HCT116 (cell line): ENCODE data around the gene GSTM4. TPM values are rescaled to one million over a fixed set of nuclear protein-coding genes. Genes with fewer than 3 reads are reported as not detected.

ENCODE experiments used
- ATAC-seq: fragments of 200-7000 bp; cut with Tn5 transposase; 2 replicates; pipeline ENCODE4 v1.9.1; 2020; ENCODE audit warnings: mild to moderate bottlenecking, moderate library complexity
- BruUV-seq: library from RNA; stranded (reverse); fragments of 400-500 nt; replicated peaks from 2 replicates; lab custom pipeline; 2021; lab: Mats Ljungman, UMichigan
- CTCF ChIA-PET: fragments of 300-600 bp; sonication (Branson Sonifier 250); formaldehyde crosslinking; loops from one replicate; lab custom pipeline; 2021; ENCODE audit warnings: antibody characterized with exemption; lab: Charles Lee
- POLR2A ChIA-PET: fragments of 300-600, 350-600 bp; sonication (Branson Sonifier 250); formaldehyde crosslinking; loops from one replicate; lab custom pipeline; 2021; ENCODE audit warnings: antibody characterized with exemption; lab: Charles Lee
- RAD21 ChIA-PET, 2 experiments: fragments of 300-600 bp; sonication (Branson Sonifier 250); formaldehyde crosslinking; loops; one replicate each; lab custom pipeline; 2023; ENCODE audit warnings: low total read pairs in 2 of 2; ENCODE audit not compliant: uncharacterized antibody in 2 of 2, unreplicated experiment in 2 of 2, low non-redundant PET in 1 of 2; lab: Charles Lee
- DNase-seq: peaks from one replicate; pipeline ENCODE4 v3.0.0-alpha.2; 2010; ENCODE audit warnings: low read depth, low spot score
- H2AFZ ChIP-seq: fragments of 200-600 bp; shearing (Covaris generic), sonication (generic); 2 replicates; pipeline ENCODE4 v1.6.1; 2017; ENCODE audit warnings: low read depth, mixed run types, mixed read lengths, antibody characterized with exemption, low read length; ENCODE audit not compliant: poor library complexity, severe bottlenecking
- H3K27ac ChIP-seq: 2 replicates; pipeline ENCODE4 v1.5.1; 2012; ENCODE audit warnings: low read depth, low read length
- H3K27me3 ChIP-seq: fragments of 200-600 bp; sonication (generic); 2 replicates; pipeline ENCODE4 v1.6.1; 2016; ENCODE audit warnings: mixed run types, low read length, mixed read lengths; ENCODE audit not compliant: insufficient read depth
- H3K36me3 ChIP-seq, 2 experiments: fragments of 200-500 bp in 1 of 2; fragments of 200-600 bp in 1 of 2; sonication (Bioruptor generic) in 1 of 2; sonication (generic) in 1 of 2; 2 replicates each; pipeline versions ENCODE4 v1.5.1 to v1.6.1; 2014 to 2016; ENCODE audit warnings: low read length in 2 of 2, inconsistent platforms in 1 of 2, mixed read lengths in 1 of 2, mixed run types in 1 of 2; ENCODE audit not compliant: insufficient read depth in 2 of 2, control insufficient read depth in 1 of 2
- H3K4me1 ChIP-seq, 2 experiments: fragments of 200-600 bp in 1 of 2; sonication (generic) in 1 of 2; 2 replicates each; pipeline versions ENCODE4 v1.5.1 to v1.6.1; 2012 to 2017; ENCODE audit warnings: low read length in 2 of 2, inconsistent platforms in 1 of 2, mild to moderate bottlenecking in 1 of 2, mixed read lengths in 1 of 2, mixed run types in 1 of 2, moderate library complexity in 1 of 2; ENCODE audit not compliant: insufficient read depth in 2 of 2, control insufficient read depth in 1 of 2
- H3K4me2 ChIP-seq: fragments of 200-600 bp; sonication (generic); 2 replicates; pipeline ENCODE4 v1.6.1; 2017; ENCODE audit warnings: mixed run types, low read length, mixed read lengths
- H3K4me3 ChIP-seq, 2 experiments: fragments of 200-600 bp in 1 of 2; sonication (generic) in 1 of 2; replicated peaks in 1 of 2; 2 replicates each; pipeline ENCODE4 v1.5.1; 2011 to 2016; ENCODE audit warnings: low read length in 2 of 2, control low read depth in 1 of 2, low read depth in 1 of 2, mild to moderate bottlenecking in 1 of 2, mixed read lengths in 1 of 2, mixed run types in 1 of 2
- H3K79me2 ChIP-seq: fragments of 200-600 bp; sonication (generic); 2 replicates; pipeline ENCODE4 v1.6.1; 2017; ENCODE audit warnings: mild to moderate bottlenecking, mixed run types, low read length, moderate library complexity, mixed read lengths; ENCODE audit not compliant: insufficient read depth
- H3K9ac ChIP-seq: fragments of 200-600 bp; sonication (generic); 2 replicates; pipeline ENCODE4 v1.6.1; 2016; ENCODE audit warnings: low read length, mixed read lengths
- H3K9me2 ChIP-seq: fragments of 200-600 bp; sonication (generic), shearing (Covaris generic); 2 replicates; pipeline ENCODE4 v1.6.1; 2017; ENCODE audit warnings: mixed run types, mild to moderate bottlenecking, moderate library complexity; ENCODE audit not compliant: insufficient read depth
- H3K9me3 ChIP-seq, 2 experiments: fragments of 200-500 bp in 1 of 2; fragments of 200-600 bp in 1 of 2; sonication (Bioruptor generic) in 1 of 2; sonication (generic) in 1 of 2; 2 replicates each; pipeline ENCODE4 v1.6.1; 2014 to 2017; ENCODE audit warnings: low read length in 2 of 2, mixed read lengths in 2 of 2, inconsistent platforms in 1 of 2, low read depth in 1 of 2, mild to moderate bottlenecking in 1 of 2, mixed run types in 1 of 2, moderate library complexity in 1 of 2; ENCODE audit not compliant: control insufficient read depth in 1 of 2, insufficient read depth in 1 of 2
- H4K20me1 ChIP-seq: fragments of 200-600 bp; sonication (generic), shearing (Covaris generic); 2 replicates; pipeline ENCODE4 v1.6.1; 2017; ENCODE audit warnings: mixed run types, mild to moderate bottlenecking, moderate library complexity; ENCODE audit not compliant: insufficient read depth
- CBX3 ChIP-seq: IDR thresholded peaks from 2 replicates; pipeline ENCODE4 v1.6.1; 2012; ENCODE audit warnings: low read depth
- ELF1 ChIP-seq: IDR thresholded peaks from 2 replicates; pipeline ENCODE4 v1.6.1; 2012; ENCODE audit warnings: low read depth, borderline replicate concordance
- EZH2 ChIP-seq: fragments of 200-600 bp; sonication (generic); IDR thresholded peaks from 2 replicates; pipeline ENCODE4 v1.6.1; 2017; ENCODE audit warnings: antibody characterized with exemption, mixed run types
- EZH2phosphoT487 ChIP-seq: fragments of 200-600 bp; IDR thresholded peaks from 2 replicates; pipeline ENCODE4 v1.6.1; 2018; ENCODE audit warnings: antibody characterized with exemption, borderline replicate concordance
- JUND ChIP-seq: IDR thresholded peaks from 2 replicates; pipeline ENCODE4 v1.6.1; 2012
- POLR2A ChIP-seq: IDR thresholded peaks from 2 replicates; pipeline ENCODE4 v1.7.0; 2011; ENCODE audit warnings: borderline replicate concordance; ENCODE audit not compliant: insufficient read depth, insufficient read length; ENCODE audit errors: extremely low read depth
- POLR2AphosphoS5 ChIP-seq: IDR thresholded peaks from 2 replicates; pipeline ENCODE4 v1.6.1; 2011; ENCODE audit warnings: mild to moderate bottlenecking, low read depth, low read length, moderate library complexity
- RAD21 ChIP-seq: IDR thresholded peaks from 2 replicates; pipeline ENCODE4 v1.6.1; 2012; ENCODE audit warnings: low read depth, mild to moderate bottlenecking
- SIN3A ChIP-seq: IDR thresholded peaks from 2 replicates; pipeline ENCODE4 v1.6.1; 2012; ENCODE audit warnings: low read depth
- SP1 ChIP-seq: IDR thresholded peaks from 2 replicates; pipeline ENCODE4 v1.6.1; 2012; ENCODE audit warnings: low read depth
- SRF ChIP-seq: IDR thresholded peaks from 2 replicates; pipeline ENCODE4 v1.6.1; 2012; ENCODE audit warnings: low read depth
- YY1 ChIP-seq: IDR thresholded peaks from 2 replicates; pipeline ENCODE4 v1.6.1; 2011; ENCODE audit warnings: low read length, low read depth, moderate library complexity, mild to moderate bottlenecking; ENCODE audit not compliant: insufficient replicate concordance; ENCODE audit errors: extremely low read depth
- ZNF274 ChIP-seq: fragments of 200-500 bp; sonication (Bioruptor generic); IDR thresholded peaks from 2 replicates; pipeline ENCODE4 v1.6.1; 2014; ENCODE audit warnings: mild to moderate bottlenecking, low read depth, low read length, inconsistent platforms
- intact Hi-C: fragments of 100-400 bp; cut with micrococcal nuclease; formaldehyde crosslinking; loops from 2 replicates; pipeline ENCODE4 v1.10.0; 2022
- total RNA-seq: library from RNA; stranded (reverse); gene quantifications from one replicate; pipeline ENCODE4 v1.2.1, GENCODE V29; 2021; ENCODE audit not compliant: unreplicated experiment
- TF ChIP-seq, protein P1 (sequence below), 3 experiments: fragments of 200-600 bp in 1 of 3; sonication (generic) in 1 of 3; IDR thresholded peaks in 2 of 3; conservative IDR thresholded peaks in 1 of 3; 2 replicates each; pipeline ENCODE4 v1.5.1; 2012 to 2017; ENCODE audit warnings: low read depth in 2 of 3, low read length in 2 of 3, antibody characterized with exemption in 1 of 3, borderline replicate concordance in 1 of 3, control low read depth in 1 of 3, mild to moderate bottlenecking in 1 of 3, mixed read lengths in 1 of 3, mixed run types in 1 of 3, moderate library complexity in 1 of 3; ENCODE audit not compliant: insufficient read depth in 1 of 3
- TF ChIP-seq, protein P2 (sequence below): IDR thresholded peaks from 2 replicates; pipeline ENCODE4 v1.6.1; 2012
- TF ChIP-seq, protein P3 (sequence below): IDR thresholded peaks from 2 replicates; pipeline ENCODE4 v1.6.1; 2012
- TF ChIP-seq, protein P4 (sequence below): IDR thresholded peaks from 2 replicates; pipeline ENCODE4 v1.6.1; 2011; ENCODE audit warnings: mild to moderate bottlenecking, low read length, moderate library complexity; ENCODE audit not compliant: insufficient replicate concordance; ENCODE audit errors: extremely low read depth

Gene GSTM4
- total RNA-seq, 1 experiment from 2014 or later, result 15.9 TPM

DNA sequence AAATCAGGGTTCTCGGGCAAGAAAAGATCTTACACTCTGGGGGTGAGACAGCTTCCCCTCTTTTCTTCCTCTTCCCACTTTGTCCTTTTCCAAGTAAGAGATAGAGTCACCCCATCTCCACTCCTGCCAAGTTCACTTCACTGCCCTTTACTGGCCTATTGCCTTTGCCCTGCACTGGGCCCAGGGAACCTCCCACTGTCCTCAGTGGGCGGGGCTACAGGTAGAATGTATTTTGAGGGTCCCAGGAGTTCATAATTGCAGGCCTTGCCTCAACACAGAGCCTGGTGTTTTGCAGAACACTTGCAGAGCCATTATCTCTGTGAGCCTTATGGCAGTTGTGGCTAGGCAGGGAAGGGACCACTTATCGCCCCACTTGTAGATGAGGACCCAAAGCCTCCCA is 33.0 kb upstream of the GSTM4 start (continued):
- TF ChIP-seq, protein P1, sequence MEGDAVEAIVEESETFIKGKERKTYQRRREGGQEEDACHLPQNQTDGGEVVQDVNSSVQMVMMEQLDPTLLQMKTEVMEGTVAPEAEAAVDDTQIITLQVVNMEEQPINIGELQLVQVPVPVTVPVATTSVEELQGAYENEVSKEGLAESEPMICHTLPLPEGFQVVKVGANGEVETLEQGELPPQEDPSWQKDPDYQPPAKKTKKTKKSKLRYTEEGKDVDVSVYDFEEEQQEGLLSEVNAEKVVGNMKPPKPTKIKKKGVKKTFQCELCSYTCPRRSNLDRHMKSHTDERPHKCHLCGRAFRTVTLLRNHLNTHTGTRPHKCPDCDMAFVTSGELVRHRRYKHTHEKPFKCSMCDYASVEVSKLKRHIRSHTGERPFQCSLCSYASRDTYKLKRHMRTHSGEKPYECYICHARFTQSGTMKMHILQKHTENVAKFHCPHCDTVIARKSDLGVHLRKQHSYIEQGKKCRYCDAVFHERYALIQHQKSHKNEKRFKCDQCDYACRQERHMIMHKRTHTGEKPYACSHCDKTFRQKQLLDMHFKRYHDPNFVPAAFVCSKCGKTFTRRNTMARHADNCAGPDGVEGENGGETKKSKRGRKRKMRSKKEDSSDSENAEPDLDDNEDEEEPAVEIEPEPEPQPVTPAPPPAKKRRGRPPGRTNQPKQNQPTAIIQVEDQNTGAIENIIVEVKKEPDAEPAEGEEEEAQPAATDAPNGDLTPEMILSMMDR (IDR thresholded peaks at IDR 0.05 in 2 of 3, conservative IDR thresholded peaks at IDR 0.05 in 1 of 3; ENCODE audit: borderline replicate concordance in 1 of 3, insufficient read depth in 1 of 3, low read depth in 2 of 3, low read length in 2 of 3), result no peak
- TF ChIP-seq YY1 (no peak), SIN3A (no peak), SRF (no peak), CBX3 (no peak), SP1 (no peak), POLR2AphosphoS5 (no peak), ELF1 (no peak), EZH2 (no peak), ZNF274 (no peak), EZH2phosphoT487 (no peak)
- TF ChIP-seq, protein P2, sequence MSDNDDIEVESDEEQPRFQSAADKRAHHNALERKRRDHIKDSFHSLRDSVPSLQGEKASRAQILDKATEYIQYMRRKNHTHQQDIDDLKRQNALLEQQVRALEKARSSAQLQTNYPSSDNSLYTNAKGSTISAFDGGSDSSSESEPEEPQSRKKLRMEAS, result no peak
- TF ChIP-seq, protein P3, sequence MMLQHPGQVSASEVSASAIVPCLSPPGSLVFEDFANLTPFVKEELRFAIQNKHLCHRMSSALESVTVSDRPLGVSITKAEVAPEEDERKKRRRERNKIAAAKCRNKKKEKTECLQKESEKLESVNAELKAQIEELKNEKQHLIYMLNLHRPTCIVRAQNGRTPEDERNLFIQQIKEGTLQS, result no peak

DNA sequence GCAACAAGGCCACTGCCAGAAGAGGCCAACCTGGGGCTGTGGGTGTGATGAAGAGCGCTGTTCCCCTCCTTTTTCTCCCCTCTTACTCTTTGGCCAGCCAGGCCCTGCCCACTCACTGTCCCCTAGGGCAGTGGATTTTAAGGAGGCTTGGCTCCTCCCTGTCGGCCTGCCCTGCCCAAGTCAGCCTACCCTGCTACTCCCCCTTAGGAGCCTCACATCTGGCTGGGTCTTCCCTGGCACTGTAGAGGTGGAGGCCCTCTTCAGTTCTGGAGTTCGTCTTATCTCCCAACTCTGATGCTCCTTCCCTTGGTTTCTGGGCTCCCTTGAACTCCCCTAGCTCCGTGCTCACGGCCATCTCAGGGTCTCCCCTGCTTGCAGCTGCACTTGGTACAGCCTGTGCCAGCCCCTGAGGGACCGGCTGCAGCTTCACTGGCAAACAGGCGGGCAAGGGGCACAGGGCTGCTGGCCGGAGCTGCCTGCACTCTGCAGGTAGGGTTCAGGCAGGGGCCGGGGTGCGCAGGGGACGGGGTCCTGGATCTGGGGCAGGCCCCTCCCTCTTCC is 32.2 kb upstream of the GSTM4 start:
- ATAC-seq, result no peak
- Histone ChIP-seq H3K4me2 (no peak overlapping the region), H3K27me3 (no peaks in the 10 kb centered on the region), H3K79me2 (peaks cover 53% of the 10 kb centered on the region), H3K4me3 (no peak overlapping the region), H3K4me1 (peaks cover 20 to 32% of the 10 kb centered on the region in 2 experiments; a peak in 3 of 4 replicates), H3K9me2 (no peaks in the 10 kb centered on the region), H4K20me1 (no peaks in the 10 kb centered on the region), H3K9me3 (no peaks in the 10 kb centered on the region), H3K36me3 (peaks cover 0 to 4% of the 10 kb centered on the region in 2 experiments; a peak in 2 of 4 replicates), H2AFZ (no peak overlapping the region), H3K27ac (no peak overlapping the region), H3K9ac (no peak overlapping the region)
- POLR2A ChIA-PET, result no interaction called here
- intact Hi-C loops, result no loop called here
- RAD21 ChIA-PET, result no interaction called here
- CTCF ChIA-PET, result interaction anchor here (1.8 kb wide), 1 partner anchor 16 kb away, joined by 7 read pairs; no protein-coding TSS in a partner anchor
- BruUV-seq, result no TSS peak
- DNase-seq, result no peak
- TF ChIP-seq SRF, result no peak
- no peak for TF ChIP-seq POLR2AphosphoS5
- TF ChIP-seq RAD21, result no peak
- TF ChIP-seq JUND, result no peak
- TF ChIP-seq CBX3, result no peak
- no peak for TF ChIP-seq POLR2A
- TF ChIP-seq, protein P4, sequence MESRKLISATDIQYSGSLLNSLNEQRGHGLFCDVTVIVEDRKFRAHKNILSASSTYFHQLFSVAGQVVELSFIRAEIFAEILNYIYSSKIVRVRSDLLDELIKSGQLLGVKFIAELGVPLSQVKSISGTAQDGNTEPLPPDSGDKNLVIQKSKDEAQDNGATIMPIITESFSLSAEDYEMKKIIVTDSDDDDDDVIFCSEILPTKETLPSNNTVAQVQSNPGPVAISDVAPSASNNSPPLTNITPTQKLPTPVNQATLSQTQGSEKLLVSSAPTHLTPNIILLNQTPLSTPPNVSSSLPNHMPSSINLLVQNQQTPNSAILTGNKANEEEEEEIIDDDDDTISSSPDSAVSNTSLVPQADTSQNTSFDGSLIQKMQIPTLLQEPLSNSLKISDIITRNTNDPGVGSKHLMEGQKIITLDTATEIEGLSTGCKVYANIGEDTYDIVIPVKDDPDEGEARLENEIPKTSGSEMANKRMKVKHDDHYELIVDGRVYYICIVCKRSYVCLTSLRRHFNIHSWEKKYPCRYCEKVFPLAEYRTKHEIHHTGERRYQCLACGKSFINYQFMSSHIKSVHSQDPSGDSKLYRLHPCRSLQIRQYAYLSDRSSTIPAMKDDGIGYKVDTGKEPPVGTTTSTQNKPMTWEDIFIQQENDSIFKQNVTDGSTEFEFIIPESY, result no peak
- TF ChIP-seq YY1, result no peak
- TF ChIP-seq EZH2phosphoT487, result no peak
- TF ChIP-seq SIN3A, result no peak
- TF ChIP-seq ELF1, result no peak
- TF ChIP-seq EZH2, result no peak
- TF ChIP-seq SP1, result no peak
